HG03045 (cell line): ENCODE data around the gene PDIA5.

Source experiments
- ATAC-seq: cut with Tn5 transposase; IDR thresholded peaks from one replicate; pipeline ENCODE4 v1.9.1; 2021; ENCODE audit warnings: mild to moderate bottlenecking, moderate library complexity; ENCODE audit not compliant: unreplicated experiment

Gene PDIA5

DNA sequence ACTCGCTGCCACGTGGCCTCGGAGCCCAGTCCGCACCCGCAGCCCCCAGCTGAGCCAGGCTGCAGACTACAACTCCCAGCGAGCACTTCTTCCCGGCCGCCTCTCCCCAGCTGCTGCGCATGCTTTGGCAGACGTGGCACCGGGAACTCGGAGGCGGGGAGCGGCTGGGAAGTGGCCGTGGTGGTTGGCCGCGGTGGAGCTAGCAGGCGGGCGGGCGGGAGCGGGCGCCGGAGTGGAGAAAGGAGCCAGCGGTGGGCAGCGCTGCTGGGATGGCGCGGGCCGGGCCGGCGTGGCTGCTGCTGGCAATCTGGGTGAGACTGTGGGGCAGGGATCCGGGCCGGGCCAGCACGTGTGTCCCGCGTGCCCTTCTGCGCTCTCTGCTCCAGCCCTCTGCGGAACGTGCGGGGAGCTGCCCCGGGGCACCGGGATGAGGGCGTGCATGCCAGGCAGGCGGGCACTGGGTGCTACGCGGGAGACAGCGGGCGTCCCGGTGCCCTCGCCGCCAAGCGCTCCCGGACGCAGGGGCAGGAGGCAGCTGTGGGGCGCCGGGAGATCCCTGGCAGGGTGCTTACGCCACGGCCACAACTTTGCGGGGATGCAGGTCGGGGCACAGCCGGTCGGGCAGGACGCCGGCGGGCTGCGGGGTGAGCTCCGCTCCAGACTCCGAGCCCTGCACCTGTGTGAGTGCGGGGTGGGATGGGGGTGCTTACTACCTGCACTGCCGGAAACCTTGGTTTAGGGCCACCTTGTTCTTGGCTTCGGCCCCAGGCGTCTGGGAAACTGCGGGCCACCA lies at the start of gene PDIA5:
Gene PDIA5 (plus strand): TSS at position 130 of the 793 bp plus-strand sequence. CDS start 140 bp downstream, at position 270.
- peak; percentile 90 for ATAC-seq

DNA sequence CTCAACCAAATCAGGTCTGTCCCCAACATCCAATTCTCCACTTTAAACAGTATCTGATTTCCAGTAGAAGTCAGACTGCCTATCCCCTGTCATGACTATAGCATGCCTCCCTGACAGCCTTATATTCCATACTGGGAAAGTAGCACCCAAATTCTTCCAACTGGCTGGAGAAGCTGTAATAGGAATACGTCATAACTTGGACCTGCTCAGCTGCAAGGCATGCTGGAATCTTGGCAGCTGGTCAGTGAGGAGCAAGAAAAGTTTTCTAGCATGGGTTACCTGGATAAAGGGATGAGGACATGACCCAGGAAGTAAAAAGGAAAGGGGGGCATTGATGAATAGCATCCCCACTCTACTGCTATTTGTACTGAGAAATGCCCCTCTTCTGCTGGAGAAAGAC lies 48.1 kb upstream of the PDIA5 start:
- no peak for ATAC-seq

DNA sequence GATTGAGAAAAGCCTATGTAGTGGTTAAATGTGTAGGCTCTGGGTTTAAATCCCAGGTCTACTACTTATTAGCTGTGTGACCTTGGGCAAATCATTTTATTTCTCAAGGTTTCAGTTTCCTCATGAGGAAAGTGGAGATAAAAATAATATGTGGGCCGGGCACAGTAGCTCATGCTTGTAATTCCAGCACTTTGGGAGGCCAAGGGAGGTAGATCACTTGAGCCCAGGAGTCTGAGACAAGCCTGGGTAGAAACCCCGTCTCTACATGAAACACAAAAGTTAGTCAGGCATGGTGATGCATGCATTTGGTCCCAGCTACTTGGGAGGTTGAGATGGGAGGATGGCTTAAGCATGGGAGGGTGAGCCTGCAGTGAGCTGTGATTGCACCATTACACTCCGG lies 47.7 kb upstream of the PDIA5 start:
- no peak for ATAC-seq

DNA sequence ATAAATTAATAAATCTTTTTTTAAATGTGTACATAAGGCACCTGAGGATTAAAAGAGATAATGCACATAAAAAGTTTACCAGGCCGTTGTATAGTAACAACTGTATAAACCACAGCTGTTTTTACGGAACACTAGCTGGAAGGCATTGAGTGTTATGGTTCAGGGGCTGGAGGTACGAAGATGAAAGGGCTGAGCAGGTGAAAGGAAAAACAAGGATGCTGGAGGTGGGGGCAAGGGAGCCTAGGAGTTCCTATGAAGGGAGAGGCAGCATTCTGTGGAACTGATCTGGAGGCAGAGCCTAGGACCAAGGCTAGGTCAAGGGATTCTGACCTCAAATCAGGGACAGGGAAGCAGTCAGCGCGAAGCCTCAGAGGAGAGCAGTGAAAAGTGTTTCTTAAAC lies 47.2 kb upstream of the PDIA5 start:
- ATAC-seq: no peak

DNA sequence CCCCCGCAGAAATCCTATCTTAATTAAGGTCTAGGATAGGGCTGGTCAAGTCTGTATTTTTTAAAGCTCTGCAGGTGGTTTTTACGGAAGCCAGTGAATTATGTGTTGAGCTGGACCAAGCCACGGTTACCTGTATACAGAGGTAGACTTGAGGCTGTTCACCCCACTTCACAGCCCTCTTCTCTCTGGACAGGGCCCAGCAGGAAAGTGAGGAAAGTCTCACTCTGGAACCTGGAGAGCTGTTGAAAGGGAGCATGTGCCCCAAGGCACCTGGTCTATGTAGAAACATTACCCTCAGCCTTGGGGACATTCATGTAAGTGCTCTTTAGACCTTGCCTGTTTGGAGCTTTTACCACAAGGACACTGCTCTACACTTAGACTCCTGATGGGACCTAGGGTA lies 46.1 kb upstream of the PDIA5 start:
- ATAC-seq: no peak

DNA sequence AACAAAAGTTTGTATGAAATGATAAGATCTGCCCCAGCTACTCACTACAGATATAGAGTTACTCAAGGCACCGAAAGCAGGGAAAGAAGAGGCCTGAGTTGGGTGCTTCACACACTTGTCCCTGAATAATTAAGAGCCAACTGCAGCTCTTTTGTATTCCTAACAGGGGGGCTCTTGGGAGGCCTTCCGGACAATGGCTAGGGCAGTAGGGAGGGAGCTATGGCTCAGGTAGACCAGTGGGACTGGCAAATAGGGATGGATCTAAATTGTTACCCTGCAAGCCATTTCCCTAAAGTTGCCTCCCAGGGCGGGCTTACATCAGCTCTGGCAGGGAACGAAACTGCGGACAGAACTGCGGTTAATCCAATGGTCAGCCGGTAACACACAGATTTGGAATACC lies 45.4 kb upstream of the PDIA5 start:
- ATAC-seq: no peak

DNA sequence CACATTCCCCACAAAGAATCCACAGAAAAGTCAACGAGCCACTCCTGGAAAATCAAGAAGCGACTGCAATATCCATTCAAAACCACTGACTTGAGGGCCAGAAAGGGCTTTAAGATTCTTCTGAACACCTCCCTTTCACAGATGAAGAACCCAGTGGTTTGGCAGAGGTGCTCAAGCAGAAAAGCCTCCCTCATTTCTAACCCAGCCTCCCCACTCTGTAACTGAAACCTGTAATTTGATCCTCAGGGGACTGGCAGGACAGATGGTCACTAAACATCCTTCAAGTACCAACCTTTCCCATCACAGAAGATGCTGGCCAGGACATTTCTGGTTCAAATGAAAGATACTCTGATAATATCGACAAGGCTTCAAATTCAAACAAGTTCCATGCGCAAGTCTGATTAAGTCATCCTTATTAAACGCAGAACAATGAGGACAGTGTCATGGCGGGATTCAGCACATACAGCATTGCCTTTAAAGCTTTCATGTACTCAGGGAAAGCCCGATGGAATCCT lies 44.8 kb upstream of the PDIA5 start:
- no peak for ATAC-seq

DNA sequence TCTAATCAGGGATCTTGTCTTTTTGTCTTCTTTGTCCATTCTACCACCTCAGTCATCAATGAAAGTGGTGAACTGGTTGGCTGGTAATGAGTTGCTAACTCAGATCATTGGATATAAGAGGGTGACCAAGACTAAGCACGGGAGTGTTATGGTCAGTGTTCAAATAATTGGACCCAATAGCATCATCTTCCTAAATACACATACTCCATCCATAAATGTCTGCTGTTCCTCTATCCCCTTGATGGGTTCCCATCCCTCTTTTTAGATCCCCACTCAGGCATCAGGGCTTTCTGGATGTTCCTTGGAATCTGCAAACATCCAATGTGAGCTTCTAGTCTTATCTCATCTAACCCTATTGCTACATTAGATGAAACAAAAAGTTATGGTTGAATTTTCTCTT lies 42.8 kb upstream of the PDIA5 start:
- ATAC-seq: no peak

DNA sequence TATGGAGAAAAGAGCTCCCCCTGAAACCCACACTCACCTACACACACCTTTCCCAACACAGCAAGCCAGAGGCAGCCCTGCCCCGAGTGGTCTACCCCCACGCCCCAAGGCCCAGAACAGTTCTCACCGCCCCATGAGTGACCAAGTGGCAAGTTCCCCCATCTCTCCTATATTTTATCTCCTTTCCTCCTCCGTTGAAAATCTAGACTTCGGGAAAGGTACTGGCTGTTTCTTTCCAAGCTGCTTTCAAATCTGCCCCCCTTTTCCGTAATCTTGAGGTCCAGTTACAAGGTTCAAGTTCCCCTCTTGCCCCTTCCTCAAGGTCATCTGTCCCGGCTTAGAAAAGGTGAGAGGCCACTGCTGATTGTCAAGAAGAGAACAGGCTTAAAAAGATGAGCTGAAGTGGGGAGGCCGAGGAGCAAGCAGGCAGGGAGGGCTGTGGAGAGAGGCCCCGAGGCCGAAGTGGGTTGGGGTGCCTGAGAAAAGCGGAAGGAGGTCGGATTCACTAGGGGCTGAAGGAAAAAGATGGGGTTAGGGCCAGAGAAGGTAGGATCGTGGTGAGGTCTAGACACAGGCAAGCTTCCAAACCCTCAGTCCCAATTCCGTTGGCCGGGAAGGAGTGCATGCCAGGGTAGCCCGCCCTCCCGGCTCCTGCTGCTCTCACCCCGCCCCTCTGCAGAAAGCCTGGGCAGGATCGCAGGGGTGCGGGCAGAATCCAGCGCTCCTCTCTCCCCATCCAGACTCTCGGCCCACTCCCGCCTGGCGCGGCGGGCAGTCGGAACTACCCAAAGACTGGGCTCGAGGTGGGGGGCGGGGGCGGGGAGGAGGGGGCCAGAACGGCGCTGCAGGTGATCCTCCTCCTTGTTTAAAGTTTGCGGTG lies 40.9 kb upstream of the PDIA5 start:
- no peak for ATAC-seq

DNA sequence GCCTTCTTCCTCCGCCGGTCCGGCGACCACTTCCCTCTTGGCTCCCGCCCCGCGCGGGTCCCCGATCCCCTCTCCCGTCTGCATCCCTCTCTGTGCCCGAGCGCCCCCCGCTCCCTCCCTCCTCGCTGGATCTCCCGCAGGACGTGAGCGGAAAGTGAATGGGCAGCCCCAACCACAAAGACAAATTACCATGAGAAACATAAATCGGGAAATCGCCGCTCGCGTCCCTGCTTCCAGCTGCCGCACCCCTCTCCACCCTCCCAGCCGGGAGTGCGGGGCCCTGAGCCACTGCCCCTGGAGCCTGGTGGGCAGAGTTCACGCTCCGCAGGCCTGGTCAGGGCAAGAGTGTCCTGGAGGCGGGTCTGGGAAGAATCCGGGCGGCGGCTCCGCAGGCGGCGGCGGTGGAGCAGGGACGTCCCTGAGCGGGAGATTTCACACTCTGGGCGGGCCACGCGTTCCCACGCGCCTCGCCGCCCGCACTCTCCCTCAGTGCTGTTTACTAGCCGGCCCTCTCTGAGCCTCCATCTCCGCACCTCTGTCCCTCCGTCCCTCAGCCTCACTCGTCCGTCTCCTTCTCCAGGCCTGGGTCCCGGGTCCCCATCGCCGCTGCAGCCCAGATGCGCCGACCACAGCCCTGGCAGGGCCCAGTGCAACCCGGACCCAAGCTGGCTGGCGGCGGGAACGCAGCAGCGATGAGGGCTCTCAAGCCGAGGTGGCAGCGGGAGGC lies 40.1 kb upstream of the PDIA5 start:
- no peak for ATAC-seq

DNA sequence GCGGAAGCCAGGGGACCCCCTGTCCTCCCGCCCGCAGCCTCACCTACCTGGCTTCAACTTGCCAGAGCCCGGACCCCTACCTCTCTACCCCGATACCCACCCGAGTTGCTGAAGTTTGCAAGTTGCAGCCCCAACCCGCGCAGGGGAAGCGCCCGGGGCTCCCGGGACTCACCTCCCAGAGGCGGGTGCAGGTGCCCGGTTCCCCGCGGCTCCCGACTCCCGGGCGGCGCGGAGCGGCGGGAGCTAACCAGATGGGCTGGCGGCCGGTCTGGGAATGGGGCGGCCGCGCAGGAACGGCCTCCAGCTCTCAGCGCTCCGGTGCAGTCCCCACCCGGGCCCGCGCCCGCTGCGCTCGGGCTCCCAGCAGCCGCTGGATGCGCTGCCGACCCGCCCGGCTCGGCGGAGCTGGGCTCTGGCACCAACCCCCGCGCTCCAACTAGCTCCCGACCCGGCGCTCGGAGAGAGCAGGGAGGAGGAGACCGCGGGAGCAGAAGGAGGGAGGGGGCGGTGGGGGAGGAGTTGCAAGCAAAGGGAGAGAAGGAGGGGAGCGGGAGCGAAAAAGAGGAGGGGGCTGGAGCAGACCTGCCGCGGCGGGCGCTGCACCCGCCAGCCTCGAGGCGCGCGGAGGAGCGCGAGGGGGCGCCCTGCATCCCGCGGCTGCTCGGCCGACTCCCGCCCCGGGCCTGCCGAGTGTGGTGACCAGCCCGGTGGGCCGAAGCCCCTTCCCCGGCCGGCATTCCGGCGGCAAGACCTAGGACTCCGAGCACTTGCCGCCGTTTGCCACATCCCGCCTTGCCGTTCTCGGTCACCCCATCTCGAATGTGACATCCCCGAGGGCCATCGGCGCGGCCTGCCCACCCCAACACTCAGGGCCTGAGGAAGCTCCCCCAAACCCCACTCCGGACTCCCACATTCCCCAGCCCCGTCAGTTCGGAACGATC lies 39.3 kb upstream of the PDIA5 start, which contains the start of gene SEMA5B:
Gene SEMA5B (minus strand): TSS at position 472 of the 941 bp plus-strand sequence. CDS start 66,500 bp downstream, outside the sequence.
- no peak for ATAC-seq

DNA sequence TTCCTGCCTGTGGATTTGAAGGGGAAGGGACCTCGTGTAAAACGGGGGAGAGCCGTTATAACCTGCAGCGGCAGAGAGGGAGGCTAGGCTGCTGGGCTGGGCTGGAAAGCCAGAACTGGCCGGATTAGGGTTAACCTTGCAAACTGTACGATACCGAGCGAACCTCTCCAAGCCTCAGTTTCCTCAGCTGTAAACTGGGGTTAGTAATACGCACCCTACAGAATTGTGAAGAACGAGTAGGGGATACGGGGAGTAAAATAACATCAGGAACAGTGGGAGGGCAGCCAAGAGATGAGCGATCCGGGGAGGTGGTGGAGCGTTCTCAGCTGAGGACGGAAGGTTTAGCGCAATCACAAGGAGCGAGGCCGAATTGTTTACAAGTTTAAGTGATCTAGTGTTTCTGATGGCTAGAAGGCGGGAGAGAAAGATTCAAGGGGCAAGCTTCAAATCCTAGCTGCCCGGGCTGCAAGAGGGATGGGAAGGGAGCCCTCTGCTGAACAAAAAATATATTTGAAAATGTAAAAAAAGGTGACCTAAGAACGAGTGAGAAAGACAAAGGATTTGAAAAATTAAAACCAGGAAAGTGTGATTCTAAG lies 38.5 kb upstream of the PDIA5 start:
- ATAC-seq: no peak

DNA sequence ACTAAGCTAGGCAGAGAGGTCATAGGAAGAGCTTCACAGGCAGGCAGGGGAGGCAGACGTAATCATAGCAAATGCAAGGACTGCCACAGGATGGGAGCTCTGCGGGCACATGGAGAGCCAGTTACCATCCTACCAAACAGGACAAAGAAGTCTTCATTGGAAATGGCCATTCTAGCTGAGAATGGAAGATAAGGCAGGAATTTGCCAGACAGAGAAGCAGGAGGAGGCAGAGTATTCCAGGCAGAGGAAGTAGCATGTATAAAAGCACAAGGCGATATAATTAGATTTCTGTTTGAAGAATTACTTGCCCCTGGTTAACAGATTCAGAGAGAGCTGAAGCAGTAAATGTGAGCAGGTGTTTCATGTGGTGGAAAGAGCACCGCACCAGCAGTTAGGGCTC lies 35.8 kb upstream of the PDIA5 start:
- no peak for ATAC-seq

DNA sequence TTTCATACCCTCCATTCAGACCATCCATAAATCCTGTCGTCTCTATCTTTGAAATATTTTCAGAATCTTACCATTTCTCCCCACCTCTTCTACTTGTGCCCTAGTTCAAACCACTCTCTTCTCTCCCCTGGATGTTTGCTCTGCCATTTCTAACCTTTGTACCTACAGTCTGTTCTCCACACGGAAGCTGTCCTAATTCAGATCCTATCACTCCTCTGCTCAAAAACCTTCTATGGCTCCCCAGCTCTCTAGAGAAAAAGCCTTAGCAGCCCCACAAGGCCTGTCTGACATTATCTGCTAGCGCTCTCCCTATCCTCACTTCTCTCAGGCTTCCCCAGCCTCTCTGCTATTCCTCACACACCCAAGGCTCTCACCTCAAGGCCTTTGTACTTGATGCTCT lies 34.8 kb upstream of the PDIA5 start:
- no peak for ATAC-seq

DNA sequence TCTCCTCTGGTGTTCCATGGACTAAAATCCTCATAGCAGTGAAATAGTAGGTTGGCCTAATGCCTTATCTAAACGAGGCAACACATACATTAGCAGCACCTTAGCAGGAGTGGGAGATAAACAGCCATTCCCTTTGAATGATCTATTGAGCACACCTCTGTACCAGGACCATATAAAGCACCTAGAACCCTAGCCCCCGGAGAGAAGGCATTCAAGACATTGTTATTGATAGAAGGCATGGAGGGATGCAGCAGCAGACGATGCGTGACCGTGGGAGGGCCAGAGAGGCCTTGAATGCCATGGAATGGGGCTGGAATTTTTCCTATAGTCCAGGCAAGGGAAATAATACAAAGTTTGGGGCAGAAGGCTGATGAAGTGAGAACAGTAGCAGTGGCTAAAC lies 32.7 kb upstream of the PDIA5 start:
- ATAC-seq: no peak

DNA sequence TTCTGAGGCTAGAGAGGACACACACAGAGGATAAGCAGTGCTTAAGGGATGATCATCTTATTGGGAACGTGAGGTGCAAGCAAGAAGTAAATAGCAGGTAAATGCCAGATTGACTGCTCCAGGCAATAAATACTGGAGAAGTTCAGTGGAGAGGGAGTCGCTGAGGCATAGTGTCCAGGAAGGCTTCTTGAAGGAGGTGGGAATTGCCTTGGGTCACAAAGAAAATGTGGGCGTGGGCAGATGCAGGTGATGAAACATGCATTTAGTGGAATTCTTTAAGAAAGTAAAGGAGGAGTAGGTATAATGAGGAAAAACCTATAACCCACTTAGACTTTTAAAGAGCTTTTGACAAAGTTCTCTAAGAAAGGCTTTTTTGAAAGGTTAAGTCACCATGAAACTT lies 31.8 kb upstream of the PDIA5 start:
- ATAC-seq: no peak

DNA sequence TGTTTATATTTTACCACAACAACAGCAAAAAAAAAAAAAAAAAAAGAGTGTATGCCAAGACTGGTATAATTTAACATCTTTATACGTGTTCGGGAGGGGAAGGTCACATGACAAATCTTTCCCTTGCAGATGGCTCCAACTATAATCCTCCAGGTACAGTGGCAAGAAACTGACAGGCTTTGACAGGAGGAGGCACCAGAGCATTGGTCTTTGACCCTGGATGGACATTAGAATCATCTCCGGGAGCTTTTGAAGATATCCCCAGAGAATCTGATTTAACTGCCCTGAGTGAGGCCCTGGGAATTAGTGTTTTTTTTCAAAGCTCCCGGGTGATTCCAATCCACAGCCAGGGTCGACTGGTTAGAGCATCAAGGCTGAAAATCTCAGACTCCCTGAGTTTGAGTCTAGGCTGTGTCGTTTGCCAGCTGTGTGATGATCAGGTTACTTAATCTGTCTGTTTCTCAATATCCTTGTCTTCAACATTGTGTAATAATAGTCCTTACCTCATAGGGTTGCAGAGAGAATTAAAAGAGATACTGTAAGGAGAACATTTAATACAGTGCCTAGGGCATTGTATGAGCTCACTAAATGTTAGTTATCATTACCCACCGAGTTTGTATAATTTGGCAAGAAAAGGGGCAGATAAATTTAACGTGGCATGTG lies 30.3 kb upstream of the PDIA5 start:
- no peak for ATAC-seq

DNA sequence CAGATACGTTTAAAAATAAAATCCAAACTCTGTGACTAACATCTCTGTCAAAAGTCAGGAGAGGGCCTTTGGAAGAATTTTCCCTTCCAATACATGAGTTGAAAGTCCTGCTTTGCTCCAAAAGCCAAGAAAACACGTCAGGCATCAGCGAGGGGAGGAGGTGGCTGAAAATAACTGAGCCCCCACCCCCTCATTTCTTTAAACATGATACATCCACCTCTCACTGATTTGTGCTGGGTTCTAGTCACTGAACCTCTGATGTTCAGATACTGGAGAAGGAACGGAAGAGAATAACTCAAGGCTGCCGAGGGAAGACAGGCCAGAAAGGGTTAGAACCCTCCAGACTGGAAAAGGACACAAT lies 29.8 kb upstream of the PDIA5 start:
- ATAC-seq: no peak

DNA sequence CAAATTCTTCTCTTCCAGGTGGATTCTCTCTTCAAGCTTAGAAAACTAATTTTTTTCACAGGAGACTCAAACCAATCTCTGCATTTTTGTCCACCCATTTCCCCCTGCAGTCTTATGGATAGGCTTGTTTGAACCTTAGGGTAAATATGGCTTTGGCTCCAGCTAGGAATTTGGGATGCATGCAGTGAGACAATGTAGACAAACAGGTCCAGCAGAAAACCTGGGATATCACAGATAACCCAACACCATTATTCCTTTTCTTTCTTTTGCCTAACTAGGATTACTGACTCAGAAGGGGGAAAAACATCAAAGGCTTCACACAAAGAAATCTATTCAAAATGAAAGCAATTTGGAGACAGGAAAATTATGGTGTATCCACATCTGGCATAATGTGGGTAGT lies 28.1 kb upstream of the PDIA5 start:
- no peak for ATAC-seq
